ENCODE measurements around the gene STK36.

Gene STK36

DNA sequence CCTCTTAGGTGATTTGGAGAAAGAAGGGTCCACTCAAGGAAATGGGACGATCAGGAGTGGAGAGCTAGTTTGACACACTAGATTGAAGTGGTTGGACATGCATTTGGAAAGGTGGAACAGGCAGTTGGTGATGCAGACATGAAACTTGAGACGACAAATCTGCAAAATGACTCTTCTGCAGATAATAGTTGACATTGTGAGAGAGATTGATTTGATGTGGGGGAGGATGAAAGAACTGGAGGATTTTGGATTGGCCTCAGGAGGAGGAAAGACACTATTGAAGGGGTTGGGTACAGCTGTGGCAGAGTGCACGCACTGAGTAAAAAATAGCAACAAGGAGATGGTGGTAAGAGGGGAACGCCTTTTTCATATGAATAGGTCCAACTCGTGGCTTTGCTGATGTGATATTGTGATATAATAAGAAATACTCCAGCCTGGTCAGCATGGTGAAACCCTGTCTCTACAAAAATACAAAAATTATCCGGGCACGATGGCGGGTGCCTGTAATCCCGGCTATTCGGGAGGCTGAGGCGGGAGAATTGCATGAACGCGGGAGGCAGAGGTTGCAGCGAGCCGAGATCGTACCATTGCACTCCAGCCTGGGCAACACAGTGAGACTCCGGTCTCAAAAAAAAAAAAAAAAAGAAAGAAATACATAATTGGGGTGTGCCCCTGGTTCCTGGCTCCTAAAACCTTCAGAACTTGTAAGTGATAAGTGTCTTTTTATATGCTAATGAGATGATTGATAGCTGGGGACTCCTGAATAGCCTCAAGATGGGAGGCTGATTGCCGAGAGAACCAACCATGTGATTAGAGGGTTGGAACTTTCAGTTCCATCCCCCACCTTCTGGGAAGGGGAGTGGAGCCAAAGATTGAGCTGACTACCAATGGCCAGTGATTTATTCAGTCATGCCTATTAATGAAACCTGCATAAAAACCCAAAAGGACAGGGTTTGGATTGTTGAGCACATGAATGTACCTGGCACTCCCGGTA lies 48.5 kb downstream of the STK36 start:
- no peak for DNase-seq

DNA sequence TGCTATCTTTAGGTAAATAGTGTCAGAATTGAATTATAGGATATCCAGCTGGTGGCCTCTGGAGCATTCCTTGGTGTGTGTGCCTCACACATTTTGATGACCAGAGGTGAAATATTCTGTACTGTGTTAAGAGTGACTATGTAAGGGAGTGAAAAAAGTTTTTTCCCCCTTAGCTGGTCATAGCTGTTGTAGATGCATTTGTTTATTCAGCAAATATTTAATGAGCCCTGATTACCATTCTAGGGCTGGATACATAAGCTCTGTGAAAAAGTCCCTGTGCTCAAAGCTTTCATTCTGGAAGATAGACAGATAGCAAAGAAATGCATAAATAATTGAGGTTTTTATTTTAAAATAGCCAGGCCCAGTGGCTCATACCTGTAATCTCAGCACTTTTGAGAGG lies 49.6 kb downstream of the STK36 start:
- DNase-seq: no peak

DNA sequence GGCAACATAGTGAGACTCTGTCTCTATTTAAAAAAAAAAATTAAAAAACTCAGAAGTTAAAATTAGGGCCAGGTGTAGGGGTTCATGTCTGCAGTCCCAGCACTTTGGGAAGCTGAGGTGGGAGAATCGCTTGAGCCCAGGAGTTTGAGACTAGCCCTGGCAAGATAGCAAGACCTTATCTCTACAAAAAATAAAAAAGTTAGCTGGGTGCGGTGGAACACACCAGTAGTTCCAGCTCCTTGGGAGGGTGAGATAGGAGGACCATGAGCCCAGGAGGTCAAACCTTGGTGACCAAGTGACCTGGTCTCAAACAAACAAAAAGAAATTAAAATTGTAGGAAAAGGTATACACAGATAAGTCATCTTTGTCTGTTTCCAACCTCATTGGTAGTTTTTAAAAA lies 50.0 kb downstream of the STK36 start:
- DNase-seq: no peak

DNA sequence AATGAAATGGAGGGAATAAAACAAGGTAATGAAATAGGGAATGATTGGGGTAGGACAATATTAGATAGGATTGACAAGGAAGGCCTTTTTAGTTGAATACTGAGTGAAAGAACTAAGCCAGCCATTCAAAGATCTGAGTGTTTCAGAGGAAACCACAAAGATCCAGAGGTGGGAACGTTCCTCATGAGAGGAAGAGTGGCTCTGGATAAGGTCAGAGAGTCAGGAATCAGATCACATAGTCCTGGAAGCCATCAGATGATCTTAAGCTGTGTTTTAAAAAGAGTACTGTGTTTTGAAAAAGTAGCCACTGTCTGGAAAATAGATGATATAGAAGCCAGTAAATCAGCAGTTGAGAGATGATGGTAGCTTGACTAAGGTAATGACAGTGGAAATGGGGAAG lies 50.5 kb downstream of the STK36 start:
- DNase-seq: no peak

DNA sequence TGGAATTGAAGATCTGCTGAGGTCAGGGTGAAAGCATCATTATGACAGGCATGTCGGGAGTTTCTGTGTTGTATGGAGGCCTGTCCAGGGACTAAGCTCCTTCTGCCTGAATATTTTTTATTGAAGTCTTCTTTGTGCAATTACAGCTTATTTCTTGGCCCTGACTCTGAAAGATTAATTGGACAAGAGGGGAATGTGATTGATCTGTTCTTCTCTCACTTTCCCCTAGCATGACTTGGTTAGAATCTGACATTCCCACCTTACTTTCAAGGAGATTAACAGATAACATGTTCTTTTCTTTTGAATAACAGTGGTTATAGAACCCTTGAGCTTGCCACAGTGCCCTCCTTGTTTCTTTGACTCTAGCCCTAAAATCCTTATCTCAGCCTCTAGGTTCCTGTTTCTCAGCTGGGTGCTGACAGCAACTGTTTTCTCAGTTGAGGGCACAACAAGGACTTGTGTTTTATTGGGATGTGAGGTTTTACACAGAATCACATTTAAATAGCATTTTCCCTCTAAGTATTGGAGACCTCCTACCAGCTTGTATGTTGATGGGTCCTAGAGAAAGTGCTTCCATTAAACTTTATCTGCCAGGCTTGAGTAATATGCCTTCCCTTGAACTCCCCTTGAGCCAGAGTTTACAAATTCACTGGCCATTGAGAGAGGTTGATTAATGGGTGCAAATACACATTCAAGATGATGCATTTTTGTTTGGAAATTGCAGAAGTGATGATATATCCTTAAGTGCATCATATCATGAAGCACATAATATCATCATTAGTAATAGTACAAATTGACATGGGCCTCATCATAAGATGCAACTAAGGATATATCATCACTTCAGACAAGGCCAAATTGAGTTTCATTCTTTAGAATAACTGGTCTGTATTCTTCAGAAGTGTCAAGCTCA lies 51.2 kb downstream of the STK36 start:
- DNase-seq: no peak

DNA sequence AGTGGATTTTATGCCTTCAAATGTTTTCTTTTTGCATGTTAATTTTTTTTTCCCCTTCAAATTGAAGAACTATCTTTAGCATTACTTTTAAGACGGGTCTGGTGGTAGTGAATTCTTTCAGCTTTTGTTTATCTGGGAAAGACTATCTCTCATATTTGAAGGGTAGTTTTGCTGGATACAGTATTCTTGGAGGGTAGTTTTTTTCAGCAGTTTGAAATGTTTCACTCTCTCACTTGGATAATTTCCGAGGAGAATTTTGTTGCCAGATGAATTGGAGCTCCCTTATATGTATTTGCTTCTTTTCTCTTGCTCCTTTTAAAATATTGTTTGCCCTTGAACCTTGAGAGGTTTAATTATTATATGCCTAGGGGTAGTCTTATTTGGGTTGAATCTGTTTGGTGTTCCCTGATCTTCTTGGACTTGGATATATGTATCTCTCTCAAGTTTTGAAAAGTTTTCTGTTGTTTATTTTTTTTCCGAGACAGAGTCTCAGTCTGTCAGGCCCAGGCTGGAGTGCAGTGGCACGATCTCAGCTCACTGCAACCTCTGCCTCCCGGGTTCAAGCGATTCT lies 54.2 kb downstream of the STK36 start:
- DNase-seq: no peak

DNA sequence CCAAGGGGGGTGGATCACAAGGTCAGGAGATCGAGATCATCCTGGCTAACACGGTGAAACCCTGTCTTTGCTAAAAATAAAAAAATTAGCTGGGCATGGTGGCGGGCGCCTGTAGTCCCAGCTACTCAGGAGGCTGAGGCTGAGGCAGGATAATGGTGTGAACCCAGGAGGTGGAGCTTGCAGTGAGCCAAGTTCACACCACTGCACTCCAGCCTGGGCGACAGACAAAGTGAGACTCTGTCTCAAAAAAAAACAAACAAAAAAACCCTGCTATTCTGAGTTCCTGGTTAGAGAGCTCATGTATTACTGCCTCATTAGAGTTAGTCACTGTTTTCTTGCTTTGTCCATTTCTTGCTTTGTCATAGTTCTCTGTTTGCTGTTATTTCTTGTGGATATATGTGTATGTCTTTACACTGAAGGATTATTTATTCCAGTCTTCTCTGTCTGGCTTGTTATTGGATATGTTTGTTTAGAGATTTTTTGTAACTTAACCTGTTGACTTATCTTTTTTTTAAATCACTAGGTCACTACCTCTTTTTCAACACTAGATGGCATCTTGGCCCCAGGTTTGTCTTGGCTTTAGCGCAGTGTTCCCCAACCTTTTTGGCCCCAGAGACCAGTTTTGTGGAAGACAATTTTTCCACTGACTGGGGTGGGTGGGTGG lies 55.7 kb downstream of the STK36 start:
- no peak for DNase-seq

DNA sequence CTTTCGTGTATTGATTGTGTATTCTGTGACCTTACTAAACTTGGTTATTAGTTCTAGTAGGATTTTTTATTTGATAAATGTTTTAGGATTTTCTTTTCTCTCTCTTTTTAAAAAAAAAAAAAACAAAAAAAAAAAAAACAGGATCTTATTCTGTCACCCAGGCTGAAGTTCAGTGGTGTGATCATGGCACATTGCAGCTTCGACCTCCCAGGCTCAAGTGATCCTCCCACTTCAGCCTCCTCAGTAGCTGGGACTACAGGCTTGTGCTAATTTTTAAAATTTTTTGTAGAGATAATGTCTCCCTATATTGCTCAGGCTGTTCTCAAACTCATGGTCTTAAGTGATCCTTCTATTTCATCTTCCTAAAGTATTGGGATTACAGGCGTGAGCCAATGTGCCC lies 57.8 kb downstream of the STK36 start:
- no peak for DNase-seq

DNA sequence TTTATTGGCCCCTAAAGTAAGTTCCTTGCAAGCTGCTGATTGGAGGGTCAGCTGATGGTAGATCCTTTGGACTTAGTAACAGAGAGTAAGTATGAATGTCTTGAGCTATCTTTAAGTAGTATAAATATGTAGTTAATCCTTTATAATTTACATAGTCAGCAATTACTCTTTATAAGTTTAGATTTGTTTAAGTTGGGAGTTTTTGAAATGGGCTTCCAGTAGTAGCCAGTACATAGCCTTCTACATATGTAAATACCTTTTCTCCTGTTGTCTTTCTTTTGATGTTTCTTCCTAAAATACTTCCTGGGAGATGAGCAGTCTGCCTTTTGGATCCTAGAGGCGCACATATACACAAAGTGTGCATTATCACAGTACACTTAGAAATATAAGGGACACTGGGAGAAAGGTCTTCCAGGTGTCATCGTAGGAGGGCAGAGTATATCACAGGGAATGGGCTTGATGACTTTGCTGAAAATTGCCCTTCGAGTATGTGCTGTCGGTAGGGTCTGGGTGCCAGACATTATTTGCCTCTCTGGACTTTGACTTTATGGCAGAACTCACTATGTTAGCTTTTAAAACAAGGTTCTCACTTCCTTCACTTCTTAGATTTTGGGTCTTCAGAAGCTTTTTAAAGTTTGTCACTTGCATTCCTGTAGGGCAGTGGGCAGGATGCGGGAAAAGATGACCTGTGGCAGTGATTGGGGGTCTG lies 60.3 kb downstream of the STK36 start:
- no peak for DNase-seq

DNA sequence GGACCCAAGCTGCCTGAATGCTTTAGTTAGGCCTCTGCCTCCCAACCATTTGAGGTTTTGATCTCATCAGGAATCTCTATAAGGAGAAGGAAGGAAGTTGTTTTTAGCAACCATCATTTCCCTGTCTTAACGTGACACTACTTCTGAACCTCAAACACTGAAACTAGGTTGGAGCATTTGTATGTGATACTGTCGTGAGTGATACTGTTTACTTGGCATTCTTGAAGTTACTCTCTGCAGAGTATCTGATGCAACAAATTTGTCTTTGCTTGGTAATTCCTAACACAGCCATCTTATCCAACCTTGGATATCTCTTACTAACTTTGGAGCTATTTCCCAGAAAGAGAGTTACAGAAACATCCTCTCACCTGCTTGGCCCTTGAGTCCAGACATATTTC lies 60.9 kb downstream of the STK36 start:
- no peak for DNase-seq

DNA sequence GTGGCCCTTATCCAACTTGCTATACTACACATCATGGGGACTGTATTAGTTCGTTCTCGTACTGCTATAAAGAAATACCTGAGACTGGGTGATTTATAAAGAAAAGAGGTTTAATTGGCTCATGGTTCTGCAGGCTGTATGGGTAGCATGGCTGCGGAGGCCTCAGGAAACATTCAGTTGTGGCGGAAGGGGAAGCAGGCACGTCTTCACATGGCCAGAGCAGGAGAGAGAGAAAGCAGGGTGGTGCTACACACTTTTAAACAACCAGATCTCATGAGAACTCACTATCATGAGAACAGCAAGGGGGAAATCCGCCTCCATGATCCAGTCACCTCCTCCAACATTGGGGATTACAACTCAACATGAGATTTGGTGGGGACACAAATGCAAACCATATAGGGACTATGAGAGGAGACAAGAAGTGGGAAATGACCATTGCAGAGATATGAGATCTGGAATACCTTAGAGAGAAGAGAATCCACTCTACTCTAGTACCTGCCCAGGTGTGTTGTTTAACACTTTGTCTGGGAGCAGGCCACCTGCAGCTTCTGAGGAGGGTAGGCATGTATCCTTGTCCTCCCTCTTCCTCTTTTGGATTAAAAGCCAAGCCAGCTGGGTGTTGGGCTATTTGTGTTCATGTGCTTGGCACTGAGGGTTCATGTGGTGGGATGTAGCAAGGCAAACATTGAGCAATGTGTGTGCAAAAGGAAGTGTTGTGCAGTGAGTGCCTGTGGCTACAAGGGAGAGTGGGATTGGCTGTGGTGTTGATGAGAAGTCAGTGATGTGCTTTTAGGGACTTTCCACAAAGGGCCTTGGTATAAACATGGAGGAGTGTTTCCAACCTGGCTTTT lies 61.5 kb downstream of the STK36 start:
- no peak for DNase-seq

DNA sequence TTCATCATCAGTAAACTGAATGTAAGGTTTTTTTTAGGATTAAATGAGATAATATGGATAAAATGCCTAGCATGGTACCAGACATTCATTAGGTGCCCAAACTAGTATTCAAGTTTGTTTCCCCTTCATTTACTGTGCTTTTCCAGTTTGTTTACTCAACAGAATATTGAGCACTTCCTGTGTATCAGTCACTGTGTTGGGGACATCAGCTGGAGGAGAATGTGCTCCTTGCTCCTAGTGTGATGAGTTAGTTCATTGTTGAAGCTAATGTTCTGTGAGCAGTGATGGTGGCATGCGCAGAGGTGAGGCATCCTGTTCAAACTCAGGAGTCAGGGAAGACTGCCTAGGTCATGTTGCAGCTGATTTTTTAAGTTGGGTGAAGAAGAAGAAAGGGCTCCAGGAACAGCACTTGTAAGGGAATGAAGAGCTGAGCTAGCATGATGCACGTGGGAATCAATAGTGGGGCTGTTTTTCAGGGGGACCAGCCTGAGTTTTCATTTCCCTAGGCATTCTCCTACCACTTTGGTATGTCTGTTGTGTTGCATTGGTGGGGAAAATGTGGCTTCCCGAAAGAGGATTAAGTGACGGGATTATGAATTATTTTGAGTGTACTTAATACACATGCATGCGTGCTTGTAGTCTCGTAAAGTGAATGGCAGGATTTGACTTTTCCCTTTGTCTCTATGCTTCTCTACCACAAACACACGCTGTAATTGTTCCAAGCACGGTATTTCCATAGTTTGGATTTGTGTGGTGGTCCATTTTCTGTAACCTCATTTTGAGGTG lies 62.5 kb downstream of the STK36 start:
- DNase-seq: no peak

DNA sequence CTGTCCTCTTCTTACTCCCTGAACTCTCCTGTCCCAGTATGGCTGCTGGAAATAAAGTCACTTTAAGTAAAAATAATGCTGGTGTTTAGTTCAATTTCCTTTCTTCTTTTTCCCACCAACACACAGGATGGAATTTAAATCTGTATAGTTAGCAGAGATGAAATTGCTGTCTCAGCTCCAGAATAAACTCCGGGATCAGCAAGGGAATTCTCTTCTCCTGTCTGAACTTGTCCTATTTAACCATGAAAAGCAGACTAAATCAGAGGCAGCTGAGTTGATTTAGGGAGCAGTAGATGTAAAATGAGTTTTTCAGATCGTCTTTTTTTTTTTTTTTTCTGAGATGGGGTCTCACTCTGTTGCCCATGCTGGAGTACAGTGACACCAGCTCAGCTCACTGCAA lies 64.6 kb downstream of the STK36 start:
- DNase-seq: no peak

DNA sequence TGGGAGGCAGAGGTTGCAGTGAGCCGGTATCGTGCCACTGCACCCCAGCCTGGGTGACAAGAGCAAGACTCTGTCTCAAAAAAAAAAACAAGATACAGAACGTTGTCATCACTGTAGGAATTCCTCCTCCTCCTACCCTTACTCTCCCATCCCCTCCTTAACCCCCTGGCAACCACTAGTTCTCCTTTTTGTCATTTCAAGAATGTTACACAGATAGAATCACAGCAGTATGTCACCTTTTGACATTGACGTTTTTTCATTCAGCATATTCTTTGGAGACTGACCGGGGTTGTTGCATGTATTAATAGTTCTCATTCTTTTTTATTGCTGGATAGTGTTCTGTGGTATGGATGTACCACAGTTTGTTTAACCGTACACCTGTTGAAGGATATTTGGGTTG lies 71.2 kb downstream of the STK36 start:
- no peak for DNase-seq

DNA sequence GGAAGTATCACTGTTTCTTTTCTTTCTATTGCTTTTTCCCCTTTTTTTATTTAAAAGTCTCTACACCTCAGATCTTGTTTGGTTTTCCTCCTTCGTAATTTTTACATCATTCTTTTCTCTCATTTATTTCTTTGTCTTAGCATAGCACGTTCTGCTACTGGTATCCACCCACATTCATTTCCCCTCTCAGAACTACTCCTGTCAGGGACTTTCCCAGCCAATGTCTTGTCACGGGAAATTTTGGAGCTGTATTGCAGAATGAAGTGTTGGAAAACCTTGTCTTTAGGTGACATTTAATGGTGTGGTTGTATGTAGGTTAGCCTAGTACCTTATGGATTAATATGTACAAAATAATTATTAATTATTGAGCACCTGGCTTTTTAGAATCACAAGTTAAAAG lies 72.7 kb downstream of the STK36 start:
- DNase-seq: no peak

DNA sequence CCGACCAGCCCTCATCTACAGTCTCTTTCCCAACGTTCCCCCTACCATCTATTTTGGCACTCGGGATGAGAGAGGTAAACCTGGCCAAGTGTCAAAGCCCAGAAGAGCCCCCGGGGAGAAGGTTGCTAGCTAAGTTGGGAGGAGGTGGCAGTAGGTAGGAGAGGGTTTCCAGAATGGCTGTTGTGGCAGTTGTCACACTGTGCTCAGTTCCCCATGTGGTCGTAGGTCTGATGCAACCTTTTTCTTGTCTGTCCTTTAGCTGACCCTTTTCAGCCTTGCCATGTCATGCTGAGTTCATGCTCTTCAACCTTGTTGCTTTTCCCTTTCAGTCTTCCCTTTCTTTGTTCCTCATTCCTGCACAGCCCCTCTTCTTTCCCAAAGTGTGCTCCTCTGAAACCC lies 73.3 kb downstream of the STK36 start:
- DNase-seq: no peak

DNA sequence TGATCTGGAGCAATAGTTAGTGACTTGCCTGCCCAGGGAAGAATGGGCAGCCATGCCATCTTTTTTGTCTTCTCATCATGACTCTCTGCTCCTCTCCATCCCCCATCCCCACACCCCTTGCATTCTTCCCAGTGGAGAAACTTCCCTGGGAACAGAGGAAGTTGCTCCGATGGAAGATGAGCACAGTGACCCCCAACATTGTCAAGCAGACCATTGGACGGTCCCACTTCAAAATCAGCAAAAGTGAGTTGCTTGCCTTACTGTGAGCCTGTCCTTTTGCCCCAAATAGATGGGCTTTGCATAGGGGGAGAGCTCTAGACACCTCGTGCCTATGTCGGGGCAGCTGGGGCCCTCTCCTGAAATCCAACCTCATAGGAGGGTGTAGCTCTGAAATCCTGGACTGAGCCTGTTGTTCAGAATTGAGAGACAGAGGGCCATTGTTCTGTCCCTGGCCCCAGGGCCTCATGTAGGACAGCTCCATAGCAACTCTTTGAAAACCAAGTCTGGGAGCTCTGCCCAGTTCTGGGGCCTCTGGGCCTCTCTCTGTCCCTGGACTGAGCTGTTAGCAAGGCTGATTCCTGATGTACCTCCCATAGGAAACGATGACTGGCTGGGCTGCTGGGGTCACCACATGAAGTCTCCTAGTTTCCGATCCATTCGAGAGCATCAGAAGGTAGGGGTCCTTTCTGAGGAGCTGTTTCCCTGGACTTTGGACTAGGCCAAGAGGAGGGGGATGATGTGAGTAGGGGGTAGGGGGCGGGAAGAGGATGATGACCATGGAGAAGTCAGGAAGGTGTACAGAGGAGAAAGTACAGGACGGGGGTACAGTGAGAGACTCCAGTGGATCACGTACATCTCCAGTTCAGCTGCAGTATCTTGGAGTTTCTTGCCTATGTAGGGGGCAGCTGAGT lies 73.9 kb downstream of the STK36 start:
- no peak for DNase-seq

DNA sequence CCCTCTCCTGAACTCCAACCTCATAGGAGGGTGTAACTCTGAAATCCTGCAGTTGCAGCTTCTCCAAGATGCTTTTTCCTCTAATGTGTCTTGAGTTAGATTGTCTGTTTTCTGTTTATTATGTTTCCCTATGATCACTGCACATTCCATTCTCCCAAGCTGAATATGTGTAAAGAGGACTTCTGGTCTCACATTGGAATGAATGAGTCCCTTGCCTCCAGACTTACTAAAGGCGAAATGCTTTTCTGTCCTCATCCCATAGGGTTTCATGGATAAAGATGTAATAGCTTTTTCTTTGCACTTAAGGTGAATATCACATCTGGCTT lies 74.5 kb downstream of the STK36 start:
- no peak for DNase-seq

DNA sequence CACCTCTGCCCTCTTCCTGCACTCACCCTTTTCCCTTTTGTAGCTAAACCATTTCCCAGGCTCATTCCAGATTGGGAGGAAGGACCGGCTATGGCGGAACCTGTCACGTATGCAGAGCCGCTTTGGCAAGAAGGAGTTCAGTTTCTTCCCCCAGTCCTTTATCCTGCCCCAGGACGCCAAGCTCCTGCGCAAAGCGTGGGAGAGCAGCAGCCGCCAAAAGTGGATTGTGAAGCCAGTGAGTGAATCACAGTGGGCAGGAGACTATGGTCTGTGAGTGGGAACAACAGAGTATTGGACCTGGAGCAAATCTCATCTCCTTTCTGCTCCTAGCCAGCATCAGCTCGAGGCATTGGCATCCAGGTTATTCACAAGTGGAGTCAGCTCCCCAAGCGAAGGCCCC lies 75.1 kb downstream of the STK36 start:
- DNase-seq: no peak

Data from CD4-positive, alpha-beta T cell treated with Interleukin-6 for 4 hours (primary cell).